Thoracic aorta (tissue), 2 donors: Measurements from ENCODE around the gene TPR. TPM values are rescaled to one million over a fixed set of nuclear protein-coding genes. Genes with fewer than 3 reads are reported as not detected.

Experiments used
- ATAC-seq: fragments of 150-250 bp; one replicate; pipeline ENCODE4 v1.8.0; 2017; ENCODE audit warnings: low read depth; ENCODE audit not compliant: insufficient number of reproducible peaks, low FRiP score
- DNase-seq: peaks from one replicate; pipeline ENCODE4 v3.0.0-alpha.2; 2020; ENCODE audit warnings: low spot score
- H3K27ac ChIP-seq, 2 donors: fragments of 200-600 bp; sonication (generic); 1 replicate in 1 of 2; 2 replicates in 1 of 2; pipeline ENCODE4 v1.5.1; 2016; ENCODE audit warnings: mild to moderate bottlenecking in 2 of 2, moderate library complexity in 2 of 2
- H3K27me3 ChIP-seq: fragments of 200-600 bp; sonication (generic); replicated peaks from 2 replicates; pipeline ENCODE4 v1.6.0; 2016; ENCODE audit warnings: mild to moderate bottlenecking; ENCODE audit not compliant: insufficient read depth
- H3K36me3 ChIP-seq: fragments of 200-600 bp; sonication (generic); one replicate; pipeline ENCODE4 v1.5.1; 2016
- H3K4me1 ChIP-seq, 2 donors: fragments of 200-600 bp; sonication (generic); 1 replicate in 1 of 2; 2 replicates in 1 of 2; pipeline versions ENCODE4 v1.5.1 to v1.6.0; 2016; ENCODE audit warnings: low read depth in 2 of 2, mild to moderate bottlenecking in 1 of 2; ENCODE audit not compliant: control insufficient read depth in 1 of 2
- H3K4me3 ChIP-seq: fragments of 200-600 bp; sonication (generic); 2 replicates; pipeline ENCODE4 v1.5.1; 2016; ENCODE audit warnings: mild to moderate bottlenecking
- H3K9me3 ChIP-seq: fragments of 200-600 bp; sonication (generic); 2 replicates; pipeline ENCODE4 v1.5.1; 2016
- total RNA-seq, 2 donors: library from RNA; depleted of rRNA; stranded (reverse); fragments of >200 nt; gene quantifications; one replicate each; pipeline versions ENCODE4 v1.1.0 to v1.2.3, GENCODE V29; 2016
- TF ChIP-seq, protein P1 (sequence below): fragments of 200-600 bp; sonication (generic); IDR thresholded peaks from one replicate; pipeline ENCODE4 v1.5.1; 2019; ENCODE audit warnings: antibody characterized with exemption

Gene TPR
- total RNA-seq, 2 donors from 2014 or later: 72.0 to 110 TPM

GRCh38 chr1:186308264-186309060 lies 66.6 kb downstream of the TPR start:
- no peak for DNase-seq
- H3K27ac ChIP-seq: no peak overlapping the region
- H3K4me1 ChIP-seq: no peaks in the 10 kb centered on the region
- TF ChIP-seq, protein P1, sequence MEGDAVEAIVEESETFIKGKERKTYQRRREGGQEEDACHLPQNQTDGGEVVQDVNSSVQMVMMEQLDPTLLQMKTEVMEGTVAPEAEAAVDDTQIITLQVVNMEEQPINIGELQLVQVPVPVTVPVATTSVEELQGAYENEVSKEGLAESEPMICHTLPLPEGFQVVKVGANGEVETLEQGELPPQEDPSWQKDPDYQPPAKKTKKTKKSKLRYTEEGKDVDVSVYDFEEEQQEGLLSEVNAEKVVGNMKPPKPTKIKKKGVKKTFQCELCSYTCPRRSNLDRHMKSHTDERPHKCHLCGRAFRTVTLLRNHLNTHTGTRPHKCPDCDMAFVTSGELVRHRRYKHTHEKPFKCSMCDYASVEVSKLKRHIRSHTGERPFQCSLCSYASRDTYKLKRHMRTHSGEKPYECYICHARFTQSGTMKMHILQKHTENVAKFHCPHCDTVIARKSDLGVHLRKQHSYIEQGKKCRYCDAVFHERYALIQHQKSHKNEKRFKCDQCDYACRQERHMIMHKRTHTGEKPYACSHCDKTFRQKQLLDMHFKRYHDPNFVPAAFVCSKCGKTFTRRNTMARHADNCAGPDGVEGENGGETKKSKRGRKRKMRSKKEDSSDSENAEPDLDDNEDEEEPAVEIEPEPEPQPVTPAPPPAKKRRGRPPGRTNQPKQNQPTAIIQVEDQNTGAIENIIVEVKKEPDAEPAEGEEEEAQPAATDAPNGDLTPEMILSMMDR: no peak
- H3K27me3 ChIP-seq: no peaks in the 10 kb centered on the region
- no peaks in the 10 kb centered on the region for H3K9me3 ChIP-seq
- H3K36me3 ChIP-seq: peaks cover 9% of the 10 kb centered on the region
- no peak for ATAC-seq
- H3K4me3 ChIP-seq: no peak overlapping the region

GRCh38 chr1:186307445-186307844 lies 67.6 kb downstream of the TPR start:
- TF ChIP-seq, protein P1: no peak
- Histone ChIP-seq H3K9me3 (no peaks in the 10 kb centered on the region), H3K4me1 (no peaks in the 10 kb centered on the region), H3K36me3 (peaks cover 4% of the 10 kb centered on the region), H3K4me3 (no peak overlapping the region), H3K27ac (no peak overlapping the region), H3K27me3 (no peaks in the 10 kb centered on the region)
- ATAC-seq (no peak), DNase-seq (no peak)

DNA sequence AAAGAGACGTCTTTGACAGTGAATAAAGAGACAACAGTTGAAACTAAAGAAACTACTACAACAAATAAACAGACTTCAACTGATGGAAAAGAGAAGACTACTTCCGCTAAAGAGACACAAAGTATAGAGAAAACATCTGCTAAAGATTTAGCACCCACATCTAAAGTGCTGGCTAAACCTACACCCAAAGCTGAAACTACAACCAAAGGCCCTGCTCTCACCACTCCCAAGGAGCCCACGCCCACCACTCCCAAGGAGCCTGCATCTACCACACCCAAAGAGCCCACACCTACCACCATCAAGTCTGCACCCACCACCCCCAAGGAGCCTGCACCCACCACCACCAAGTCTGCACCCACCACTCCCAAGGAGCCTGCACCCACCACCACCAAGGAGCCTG lies 68.5 kb downstream of the TPR start:
- H3K27me3 ChIP-seq: no peaks in the 10 kb centered on the region
- H3K27ac ChIP-seq: no peak overlapping the region
- no peak overlapping the region for H3K4me3 ChIP-seq
- DNase-seq: no peak
- H3K4me1 ChIP-seq: no peaks in the 10 kb centered on the region
- no peak for ATAC-seq
- H3K36me3 ChIP-seq: no peaks in the 10 kb centered on the region
- TF ChIP-seq, protein P1: no peak
- H3K9me3 ChIP-seq: no peaks in the 10 kb centered on the region

DNA sequence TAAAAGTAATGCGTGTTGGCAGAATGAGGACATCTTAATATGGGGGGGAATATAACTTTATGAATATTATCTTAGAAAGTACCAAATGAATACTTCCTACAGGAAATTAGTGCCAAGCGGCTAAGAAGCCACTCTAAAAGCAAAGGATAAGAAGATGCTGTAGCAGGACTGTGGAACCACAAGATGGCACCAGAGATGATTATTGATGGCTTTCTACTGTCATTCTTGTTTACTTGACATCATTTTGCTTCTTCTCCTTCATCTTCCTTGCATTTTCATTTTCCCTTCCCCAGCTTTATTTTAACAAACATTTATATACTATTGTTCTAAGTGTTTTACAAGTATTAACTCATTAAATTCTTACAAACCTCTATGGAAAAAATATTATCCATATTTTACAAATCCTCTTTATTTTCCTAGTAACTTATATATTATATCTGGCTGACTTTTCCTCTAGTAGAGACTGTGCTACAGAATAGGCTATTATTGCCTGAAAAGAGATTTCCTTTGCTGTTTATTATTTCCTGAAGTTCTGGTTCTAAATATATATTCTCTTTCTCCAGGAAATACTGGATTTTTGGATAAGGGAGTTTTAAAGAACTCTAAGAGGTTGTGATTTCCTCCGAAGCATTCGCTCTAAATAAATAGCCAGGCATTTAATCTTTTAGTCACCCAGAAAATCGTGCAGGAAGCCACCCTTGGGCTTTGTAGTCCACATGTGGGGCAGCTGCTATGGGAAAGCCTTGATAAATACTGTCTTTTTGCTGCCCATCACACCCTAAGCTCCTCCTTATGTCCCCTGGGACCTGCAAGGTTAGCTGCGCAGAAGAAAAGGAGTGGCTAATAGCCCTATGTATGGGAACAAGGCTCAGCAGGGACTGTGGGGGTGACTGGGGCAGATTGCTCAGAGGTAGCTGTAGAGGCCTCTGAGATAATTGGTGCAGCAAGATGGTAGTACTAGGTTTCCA lies 69.8 kb downstream of the TPR start:
- Histone ChIP-seq H3K27ac (no peak overlapping the region), H3K36me3 (no peaks in the 10 kb centered on the region), H3K4me3 (no peak overlapping the region), H3K9me3 (no peaks in the 10 kb centered on the region), H3K27me3 (no peaks in the 10 kb centered on the region), H3K4me1 (no peaks in the 10 kb centered on the region)
- DNase-seq (no peak), ATAC-seq (no peak)
- TF ChIP-seq, protein P1: no peak

GRCh38 chr1:186303911-186304310 lies 71.1 kb downstream of the TPR start:
- ATAC-seq: no peak
- TF ChIP-seq, protein P1: no peak
- no peak overlapping the region for H3K4me3 ChIP-seq

More at GRCh38 chr1:186303911-186304310, 71.1 kb downstream of the TPR start:
- no peak for DNase-seq
- Histone ChIP-seq H3K27me3 (no peaks in the 10 kb centered on the region), H3K9me3 (no peaks in the 10 kb centered on the region), H3K4me1 (no peaks in the 10 kb centered on the region), H3K36me3 (no peaks in the 10 kb centered on the region), H3K27ac (no peak overlapping the region)
